HG02763 (cell line): ENCODE results near the gene TUBB4B.

Experiments
- ATAC-seq: cut with Tn5 transposase; IDR thresholded peaks from one replicate; pipeline ENCODE4 v1.9.1; 2021; ENCODE audit warnings: mild to moderate bottlenecking, moderate library complexity; ENCODE audit not compliant: unreplicated experiment

The TUBB4B gene

DNA sequence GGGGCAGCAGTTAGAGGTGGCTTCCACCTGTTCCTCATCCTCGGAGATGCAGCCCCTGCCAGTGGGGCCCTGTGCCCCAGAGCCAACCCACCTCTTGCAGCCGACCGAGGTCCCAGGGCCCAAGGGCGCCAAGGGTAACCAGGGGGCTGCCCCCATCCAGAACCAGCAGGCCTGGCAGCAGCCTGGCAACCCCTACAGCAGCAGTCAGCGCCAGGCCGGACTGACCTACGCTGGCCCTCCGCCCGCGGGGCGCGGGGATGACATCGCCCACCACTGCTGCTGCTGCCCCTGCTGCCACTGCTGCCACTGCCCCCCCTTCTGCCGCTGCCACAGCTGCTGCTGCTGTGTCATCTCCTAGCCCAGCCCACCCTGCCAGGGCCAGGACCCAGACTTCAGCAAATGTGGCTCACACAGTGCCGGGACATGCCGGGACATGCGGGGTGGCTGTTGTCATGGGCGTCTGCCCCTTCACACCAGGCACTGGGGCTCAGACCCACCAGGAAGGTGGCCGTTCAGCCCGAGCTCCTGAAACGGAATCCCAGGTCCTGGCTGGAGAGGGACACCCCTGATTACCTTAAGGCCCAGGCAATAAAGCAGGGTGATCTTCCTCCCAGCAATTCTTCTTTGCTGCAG is 15.3 kb upstream of the TUBB4B start:
- ATAC-seq: no peak

DNA sequence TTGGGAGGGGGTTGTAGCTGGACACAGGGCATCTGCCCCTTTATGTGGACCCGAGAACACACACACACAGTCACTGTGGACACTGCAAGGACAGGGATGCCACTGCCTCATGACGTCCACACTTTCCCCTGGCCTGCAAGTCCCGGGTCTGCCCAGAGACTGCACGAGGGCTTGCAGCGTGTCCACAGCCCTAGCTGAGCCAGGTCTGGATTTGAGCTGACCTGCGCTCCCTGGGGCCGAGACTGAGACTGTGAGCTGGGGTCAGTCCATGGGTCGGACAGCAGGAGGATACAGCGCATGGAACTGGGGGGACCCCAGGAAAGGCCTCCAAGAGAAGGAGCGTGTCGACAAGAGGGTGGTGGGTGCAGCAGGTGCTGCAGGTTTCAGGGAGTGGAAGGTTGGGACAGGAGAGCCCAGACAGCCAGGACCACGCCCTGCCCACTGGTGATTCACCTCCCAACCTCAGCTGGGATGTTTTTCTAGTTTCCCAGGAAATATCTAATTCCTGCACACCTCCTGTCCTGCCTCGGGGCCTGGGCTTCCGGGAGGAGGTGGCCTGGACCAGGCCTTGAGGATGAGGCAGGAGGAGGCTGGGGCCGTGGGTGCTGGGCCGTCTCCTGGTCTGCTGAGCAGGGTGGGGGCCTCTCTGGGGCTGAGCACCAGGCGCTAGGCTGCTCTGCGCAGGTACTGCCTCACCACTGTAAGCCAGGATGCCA is 14.6 kb upstream of the TUBB4B start:
- no peak for ATAC-seq

DNA sequence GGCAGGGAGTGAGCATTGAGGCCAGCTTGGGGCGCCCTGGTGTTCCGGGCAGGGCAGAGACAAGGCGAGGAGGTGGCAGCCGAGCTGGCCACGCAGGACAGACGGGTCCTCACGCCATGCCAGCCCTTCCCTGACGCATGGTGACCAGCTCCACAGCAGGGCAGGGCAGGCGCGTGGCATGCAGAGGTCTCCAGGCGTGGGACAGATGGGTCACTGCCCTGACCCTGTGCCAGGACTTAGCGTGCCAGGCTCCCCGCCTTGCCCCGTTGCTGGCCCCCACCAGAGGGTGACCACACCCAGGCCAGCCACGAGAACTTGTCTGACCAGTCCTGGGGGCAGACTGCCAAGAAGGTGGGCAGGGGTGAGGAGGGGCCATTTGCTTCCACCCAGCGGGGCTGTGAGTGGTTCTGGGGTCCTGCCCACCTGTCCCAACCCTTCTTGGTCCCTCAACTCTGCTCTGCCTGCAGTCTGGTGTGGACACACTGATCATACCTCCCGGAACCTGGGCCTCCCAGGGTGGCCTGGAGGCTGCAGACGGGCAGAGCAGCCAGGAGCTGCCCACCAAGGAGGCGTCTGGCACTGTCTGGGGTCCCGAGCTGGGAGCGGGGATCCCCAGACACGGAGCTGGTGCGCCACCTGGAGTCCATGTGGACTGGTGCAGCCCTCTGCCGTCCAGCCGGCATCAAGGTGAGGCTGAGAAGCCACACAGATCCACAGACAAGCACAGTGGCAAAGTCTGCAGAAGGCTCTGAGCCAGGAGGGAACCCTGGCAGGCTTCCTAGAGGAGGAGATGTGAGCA is 13.8 kb upstream of the TUBB4B start, which contains the start of gene RNF224:
TSS of gene RNF224 (plus strand) at position 449 of the 799 bp plus-strand sequence. CDS start 834 bp downstream, outside the sequence.
- ATAC-seq: no peak

DNA sequence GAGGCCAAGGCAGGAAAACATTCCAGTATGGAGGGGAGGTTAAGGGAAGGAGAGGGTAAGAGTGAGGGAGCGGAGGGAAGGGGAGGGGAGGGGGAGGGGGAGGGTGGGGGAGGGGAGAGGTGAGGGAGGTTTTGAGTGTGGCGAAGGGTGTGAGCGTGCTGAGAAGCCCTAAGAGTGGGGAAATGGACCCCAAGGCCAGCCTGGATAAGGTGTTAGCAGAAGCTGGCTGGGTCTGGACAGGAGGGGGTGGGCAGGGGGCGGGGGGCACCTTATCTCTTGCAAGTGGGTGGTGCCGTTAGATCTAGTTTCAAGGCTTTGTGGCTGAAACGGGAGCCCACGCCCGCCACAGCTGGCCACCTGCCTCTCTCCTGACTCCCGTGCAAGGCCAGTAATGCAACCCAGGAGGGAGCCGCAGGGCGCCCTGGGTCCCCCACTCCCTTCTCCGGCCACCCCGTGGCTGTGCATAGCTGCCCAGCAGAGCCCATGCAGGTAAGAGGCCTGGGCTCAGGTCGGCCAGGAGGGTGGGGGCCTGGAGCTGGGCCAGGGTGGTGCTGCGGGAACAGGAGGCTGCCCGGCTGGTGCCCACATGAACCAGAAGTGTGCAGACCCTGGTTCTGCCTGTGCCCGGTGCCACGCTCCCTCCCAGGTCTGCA is 13.1 kb upstream of the TUBB4B start:
- ATAC-seq: no peak

DNA sequence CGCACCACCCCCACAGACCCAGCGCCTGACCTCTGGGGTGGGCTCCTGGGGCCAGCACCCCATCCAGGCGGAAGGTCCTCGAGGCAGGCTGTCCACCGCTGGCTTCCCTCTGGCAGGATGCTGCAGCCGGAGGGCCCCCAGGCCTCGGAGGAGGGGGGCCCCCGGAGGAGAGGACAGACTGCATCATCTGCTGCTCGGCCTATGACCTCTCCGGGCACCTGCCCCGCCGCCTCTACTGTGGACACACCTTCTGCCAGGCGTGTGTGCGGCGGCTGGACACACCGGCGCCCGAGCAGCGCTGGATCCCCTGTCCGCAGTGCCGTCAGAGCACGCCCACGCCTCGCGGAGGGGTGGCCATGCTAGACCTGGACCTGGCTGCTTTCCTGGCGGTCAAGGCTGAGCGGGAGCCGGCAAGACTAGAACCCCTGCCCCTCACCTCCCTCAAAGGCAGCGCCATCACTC is 12.6 kb upstream of the TUBB4B start:
- ATAC-seq: no peak

DNA sequence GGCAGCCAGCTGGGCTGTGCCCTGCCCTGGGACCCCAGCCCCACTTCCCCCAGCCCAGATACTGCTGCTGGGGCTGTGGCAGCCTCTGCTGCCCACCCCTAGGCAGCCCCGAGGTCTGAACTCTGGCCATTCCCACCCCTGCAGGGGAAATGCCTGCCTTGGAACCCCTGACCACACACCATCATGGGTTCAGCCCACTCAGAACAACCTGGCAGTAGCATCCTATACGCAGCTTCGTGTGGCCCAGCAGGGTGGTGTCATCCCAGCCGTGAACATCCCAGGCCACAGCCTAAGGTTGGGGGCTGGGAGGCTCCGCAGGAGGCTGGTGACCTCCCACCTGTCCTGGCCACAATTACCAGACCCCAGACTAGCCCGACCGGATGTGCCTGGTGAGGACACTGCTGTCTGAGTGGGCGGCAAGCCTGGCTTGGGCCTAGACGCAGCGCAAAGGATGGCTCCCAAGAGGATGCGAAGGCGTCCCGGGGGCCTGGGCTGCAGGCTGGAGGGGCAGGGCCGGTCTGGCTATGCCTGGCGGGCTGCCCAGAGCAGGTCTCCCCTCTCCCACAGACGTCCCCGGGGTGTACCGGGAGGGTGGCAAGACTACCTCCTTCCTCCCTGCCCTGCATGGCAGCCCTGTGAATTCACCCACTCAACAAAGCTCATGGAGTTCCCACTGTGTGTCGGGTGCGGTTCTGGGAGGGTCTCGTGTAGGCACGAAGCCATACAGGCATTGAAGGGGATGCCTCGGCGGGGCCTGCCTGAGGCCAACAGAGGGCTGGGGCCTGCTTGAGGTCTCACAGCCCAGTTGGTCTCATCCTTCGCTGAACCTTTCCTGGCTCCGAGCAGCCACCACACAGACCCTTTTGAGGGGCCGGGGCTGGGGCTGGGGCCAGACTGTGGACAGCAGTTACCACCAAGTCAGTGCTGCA is 11.9 kb upstream of the TUBB4B start:
- ATAC-seq: no peak

DNA sequence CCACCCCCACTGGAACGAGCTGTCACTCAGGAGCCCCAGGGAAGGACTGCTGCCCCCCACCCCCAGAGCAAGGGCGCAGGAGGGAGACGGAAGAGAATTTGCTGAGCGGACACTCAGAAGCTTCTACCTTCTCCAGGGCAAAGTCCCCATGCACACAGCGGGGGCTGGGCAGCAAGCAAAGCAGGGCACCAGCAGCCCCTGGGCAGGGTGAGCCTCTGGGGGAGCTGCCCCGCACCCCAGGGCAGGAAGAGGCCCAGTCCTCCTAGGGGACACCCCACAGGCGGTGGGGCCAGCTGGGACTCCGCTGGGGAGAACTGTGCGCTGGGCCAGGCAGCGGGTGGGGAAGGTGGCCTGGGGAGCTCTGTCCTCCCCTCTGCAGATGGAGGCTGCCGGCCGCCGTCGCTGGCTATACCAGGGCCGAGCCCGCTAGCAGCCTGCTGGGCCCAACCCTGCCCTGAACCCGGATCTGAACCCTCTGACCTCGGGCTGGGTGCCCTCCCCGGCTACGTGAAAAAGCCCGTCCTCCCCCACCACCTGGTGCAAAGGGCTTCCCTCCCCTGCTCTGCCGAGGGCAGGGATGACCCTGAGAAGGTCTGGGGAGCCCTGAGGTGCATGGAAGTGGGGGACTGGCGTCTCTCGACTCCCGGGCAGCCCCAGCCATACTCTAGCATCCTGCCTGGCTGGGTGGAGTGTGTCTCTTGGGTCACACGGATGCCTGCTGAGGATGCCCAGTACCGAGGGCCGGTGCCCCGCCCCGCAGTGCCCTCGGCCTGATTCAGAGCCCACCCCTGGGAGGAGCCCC is 11.0 kb upstream of the TUBB4B start:
- ATAC-seq: no peak

DNA sequence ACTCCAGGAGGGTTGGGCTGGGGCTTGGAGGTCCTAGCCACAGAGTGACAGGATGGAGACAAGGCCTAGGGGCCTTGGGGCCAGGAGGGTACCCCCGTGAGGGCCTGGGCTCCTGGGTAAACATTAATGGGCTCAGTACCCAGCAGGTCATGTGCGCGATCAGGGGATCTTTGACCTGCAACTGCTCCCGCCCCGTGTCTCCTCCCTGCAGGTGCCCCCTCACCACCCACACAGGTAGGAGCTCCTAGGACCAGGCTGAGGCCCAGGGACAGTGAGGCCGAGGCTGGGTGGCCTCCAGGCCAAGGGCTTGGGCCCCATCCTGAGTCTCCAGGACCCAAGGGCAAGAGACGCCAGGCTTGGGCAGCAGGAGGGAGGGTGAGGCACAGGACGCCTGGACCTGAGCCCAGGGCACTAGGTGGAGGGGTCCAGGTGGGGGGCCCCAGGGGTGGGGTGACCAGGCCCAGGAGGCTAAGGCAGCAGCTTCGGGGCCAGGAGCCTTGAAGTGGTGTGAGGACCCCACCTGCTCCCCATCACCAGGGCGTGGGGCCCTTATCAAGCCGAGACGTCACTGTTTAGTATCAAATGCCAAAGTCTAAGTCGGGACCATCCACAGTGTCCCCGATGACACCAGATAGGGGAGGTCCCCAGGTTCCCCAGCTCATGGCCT is 10.2 kb upstream of the TUBB4B start, which contains the start of gene SLC34A3:
TSS of gene SLC34A3 (plus strand) at position 197 of the 667 bp plus-strand sequence. CDS start 802 bp downstream, outside the sequence.
- ATAC-seq: no peak

DNA sequence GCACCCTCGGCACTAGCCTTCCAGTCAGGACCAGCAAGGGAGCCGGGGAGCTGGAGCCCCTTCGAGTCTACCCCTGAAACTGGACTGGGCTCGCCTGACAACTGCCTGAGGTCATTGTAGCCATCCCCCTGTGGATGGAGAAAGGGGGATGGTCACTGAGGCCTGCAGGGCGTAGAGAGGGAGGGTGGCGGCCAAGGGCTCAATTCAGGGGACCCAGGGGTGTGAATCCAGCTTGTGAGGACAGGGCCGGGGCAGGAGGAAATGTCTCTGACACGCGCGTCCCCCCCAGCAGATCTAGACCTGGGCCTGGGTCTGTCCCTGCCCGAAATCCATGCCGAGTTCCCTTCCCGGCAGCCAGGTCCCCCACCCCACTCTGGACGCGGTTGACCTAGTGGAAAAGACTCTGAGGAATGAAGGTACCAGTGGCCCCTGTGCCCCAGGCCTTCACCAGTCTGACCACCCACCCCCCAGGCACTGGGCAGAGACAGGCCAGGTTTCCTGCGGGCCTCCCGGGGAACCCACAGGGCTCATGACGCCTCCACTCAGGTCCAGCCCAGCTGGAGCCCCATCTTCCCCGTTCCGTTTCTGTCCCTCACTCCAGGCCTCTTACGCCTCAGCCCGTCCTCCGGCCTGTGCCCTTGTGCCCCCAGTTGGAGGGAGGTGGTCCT is 9.6 kb upstream of the TUBB4B start:
- no peak for ATAC-seq

DNA sequence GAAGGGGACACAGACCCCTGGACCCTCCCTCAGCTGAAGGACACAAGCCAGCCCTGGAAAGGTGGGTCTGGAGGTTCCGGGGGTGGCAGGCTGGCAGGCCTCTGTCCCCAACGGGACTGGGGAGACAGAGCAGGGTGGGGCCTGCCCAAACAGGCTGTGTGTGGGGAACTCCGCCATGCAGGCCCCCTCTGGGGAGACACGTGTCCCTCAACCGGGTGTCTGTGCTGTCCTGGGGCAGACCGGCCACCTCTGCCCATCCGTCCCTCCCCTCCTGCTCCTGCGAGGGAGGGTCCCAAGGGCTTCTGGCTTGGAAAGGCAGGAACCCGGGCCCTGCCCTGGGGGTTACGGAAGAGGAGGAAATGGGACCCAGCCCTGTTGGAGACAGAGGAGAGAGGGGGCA is 9.0 kb upstream of the TUBB4B start:
- no peak for ATAC-seq

DNA sequence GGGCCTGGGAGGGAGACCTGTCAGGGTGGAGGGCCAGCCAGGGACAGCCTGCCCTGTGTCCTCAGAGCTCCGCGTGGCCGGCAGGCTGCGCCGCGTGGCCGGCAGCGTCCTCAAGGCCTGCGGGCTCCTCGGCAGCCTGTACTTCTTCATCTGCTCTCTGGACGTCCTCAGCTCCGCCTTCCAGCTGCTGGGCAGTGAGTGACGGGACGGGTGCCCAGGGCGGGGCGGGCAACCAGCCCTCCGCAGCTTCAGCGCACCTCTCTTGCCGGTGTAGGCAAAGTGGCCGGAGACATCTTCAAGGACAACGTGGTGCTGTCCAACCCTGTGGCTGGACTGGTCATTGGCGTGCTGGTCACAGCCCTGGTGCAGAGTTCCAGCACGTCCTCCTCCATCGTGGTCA is 8.6 kb upstream of the TUBB4B start:
- ATAC-seq: no peak

DNA sequence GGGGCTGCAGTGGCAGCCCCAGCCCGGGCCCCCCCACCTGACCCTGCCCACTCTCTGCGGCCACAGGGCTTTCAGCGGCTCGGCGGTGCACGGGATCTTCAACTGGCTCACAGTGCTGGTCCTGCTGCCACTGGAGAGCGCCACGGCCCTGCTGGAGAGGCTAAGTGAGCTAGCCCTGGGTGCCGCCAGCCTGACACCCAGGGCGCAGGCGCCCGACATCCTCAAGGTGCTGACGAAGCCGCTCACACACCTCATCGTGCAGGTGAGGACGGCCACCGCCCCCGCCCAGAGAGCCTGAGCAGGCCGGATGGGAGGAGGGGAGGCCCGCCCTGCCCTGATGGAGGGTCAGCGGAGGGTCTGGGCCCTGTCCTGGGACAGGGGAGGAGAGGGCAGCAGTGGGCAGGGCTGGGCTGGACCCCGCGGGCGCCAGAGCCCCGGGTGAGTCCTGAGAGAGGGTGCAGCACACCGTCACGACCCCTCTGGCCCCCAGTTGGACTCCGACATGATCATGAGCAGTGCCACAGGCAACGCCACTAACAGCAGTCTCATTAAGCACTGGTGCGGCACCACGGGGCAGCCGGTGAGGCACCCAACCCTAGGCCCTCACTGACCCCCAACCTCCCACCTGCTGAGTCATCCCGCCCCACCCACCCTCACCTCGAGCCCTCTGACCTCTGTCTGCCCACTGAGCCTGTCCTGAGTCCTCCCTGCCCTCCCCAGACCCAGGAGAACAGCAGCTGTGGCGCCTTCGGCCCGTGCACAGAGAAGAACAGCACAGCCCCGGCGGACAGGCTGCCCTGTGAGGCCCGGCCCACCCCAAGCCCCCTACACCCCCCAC is 7.7 kb upstream of the TUBB4B start:
- ATAC-seq: no peak

DNA sequence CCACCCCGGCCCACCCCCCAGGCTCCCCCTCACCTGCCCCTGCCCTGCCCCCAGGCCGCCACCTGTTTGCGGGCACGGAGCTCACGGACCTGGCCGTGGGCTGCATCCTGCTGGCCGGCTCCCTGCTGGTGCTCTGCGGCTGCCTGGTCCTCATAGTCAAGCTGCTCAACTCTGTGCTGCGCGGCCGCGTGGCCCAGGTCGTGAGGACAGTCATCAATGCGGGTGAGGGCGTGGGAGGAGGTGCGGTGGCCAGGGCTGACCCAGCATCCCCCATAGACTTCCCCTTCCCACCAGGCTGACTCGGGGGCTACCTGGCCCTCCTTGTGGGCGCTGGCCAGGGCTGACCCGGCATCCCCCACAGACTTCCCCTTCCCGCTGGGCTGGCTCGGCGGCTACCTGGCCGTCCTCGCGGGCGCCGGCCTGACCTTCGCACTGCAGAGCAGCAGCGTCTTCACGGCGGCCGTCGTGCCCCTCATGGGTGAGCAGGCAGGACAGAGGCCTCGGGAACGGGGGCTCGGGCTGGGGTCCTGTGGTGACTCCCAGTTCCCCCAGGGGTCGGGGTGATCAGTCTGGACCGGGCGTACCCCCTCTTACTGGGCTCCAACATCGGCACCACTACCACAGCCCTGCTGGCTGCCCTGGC is 6.9 kb upstream of the TUBB4B start:
- no peak for ATAC-seq

DNA sequence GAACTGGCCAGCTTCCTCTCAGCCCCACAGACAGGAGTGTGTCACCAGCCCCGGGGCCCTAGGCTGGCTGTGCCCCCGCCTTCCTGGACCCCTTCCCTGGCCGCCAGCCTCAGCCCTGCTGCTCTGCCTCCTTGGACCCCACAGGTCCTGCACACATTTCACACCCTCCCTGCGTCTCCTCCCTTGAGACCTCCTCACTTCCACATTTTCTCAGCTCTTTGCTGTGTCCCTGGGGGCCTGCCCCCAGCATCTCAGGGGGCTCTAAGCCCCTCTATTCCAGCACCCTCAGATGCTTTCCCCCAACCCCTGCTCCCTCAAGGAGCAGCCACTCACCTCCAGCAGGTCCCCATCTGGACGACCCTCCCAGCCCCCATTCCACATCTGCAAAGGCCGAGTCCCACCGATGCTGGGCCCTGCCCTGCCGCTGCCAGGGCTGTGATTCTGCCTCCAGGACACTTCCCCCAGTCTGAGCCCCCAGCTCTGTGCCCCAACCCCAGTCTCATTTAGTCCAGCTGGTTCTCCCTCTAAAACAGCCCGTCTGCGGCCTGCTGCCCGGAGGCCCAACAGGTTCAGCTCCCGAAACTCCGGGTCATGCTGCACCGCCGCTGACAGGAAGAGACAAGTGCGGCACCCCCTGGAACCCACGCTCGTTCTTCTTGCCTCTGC is 6.2 kb upstream of the TUBB4B start:
- no peak for ATAC-seq

DNA sequence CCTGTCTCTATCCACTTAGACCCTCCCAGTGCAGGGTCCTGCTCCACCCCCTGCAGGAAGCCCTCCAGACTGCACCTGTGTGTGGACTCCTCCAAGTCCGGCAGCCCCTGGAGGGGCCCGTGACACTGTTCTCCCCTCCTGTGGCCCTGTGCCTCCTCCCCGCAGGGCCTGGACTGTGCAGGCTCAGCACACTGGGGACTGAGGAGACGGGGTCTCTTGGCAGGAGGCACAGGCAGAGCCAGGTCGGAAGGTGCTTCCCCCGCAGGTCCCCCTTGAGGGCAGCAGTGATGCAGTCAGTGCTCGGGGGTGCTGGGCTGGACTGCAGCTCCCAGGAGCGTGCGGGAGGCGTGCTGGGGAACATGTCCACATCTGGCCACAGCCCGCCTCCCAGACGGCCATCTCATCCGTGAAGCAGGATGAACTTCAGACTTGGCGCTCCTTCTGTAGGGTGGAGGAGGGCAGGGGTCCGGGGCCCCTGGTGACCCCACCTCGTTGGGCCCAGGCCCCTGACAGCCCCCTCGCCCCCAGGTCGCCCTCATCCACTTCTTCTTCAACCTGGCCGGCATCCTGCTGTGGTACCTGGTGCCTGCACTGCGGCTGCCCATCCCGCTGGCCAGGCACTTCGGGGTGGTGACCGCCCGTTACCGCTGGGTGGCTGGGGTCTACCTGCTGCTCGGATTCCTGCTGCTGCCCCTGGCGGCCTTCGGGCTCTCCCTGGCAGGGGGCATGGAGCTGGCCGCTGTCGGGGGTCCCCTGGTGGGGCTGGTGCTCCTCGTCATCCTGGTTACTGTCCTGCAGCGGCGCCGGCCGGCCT is 5.5 kb upstream of the TUBB4B start:
- ATAC-seq: no peak
